DND-41 (cell line): ENCODE data around the gene MYT1.
"Not testable (repeated sequence)": the region's sequence is repeated elsewhere in the genome, so short reads cannot be mapped to it uniquely, and the experiment has no call there.

ENCODE experiments used
- ATAC-seq: fragments of 200-7000 bp; cut with Tn5 transposase; 3 replicates; pipeline ENCODE4 v1.9.1; 2021; ENCODE audit warnings: low read depth; ENCODE audit not compliant: insufficient read depth
- DNase-seq: peaks from one replicate; pipeline ENCODE4 v3.0.0-alpha.2; 2020
- H2AFZ ChIP-seq: 2 replicates; pipeline ENCODE4 v1.6.0; 2012; ENCODE audit warnings: low read depth, low read length
- H3K27ac ChIP-seq: 2 replicates; pipeline ENCODE4 v1.5.1; 2012; ENCODE audit warnings: low read length, inconsistent platforms
- H3K27me3 ChIP-seq: fragments of 200-600 bp; sonication (generic); 2 replicates; pipeline ENCODE4 v1.6.0; 2012; ENCODE audit warnings: low read length, mild to moderate bottlenecking, inconsistent platforms; ENCODE audit not compliant: insufficient read depth, poor library complexity
- H3K36me3 ChIP-seq: 2 replicates; pipeline ENCODE4 v1.5.1; 2012; ENCODE audit warnings: low read length, inconsistent platforms; ENCODE audit not compliant: insufficient read depth
- H3K4me1 ChIP-seq: 2 replicates; pipeline ENCODE4 v1.5.1; 2012; ENCODE audit warnings: mild to moderate bottlenecking, low read length; ENCODE audit not compliant: insufficient read depth
- H3K4me2 ChIP-seq: 2 replicates; pipeline ENCODE4 v1.6.0; 2012; ENCODE audit warnings: mild to moderate bottlenecking, moderate library complexity, low read length, inconsistent platforms; ENCODE audit not compliant: insufficient read depth
- H3K4me3 ChIP-seq, 2 experiments: fragments of 200-600 bp in 1 of 2; shearing (Covaris generic) in 1 of 2; 2 replicates each; pipeline ENCODE4 v1.5.1; 2012 to 2016; ENCODE audit warnings: inconsistent platforms in 2 of 2, low read length in 2 of 2, mild to moderate bottlenecking in 2 of 2, low read depth in 1 of 2, moderate library complexity in 1 of 2
- H3K79me2 ChIP-seq: 2 replicates; pipeline ENCODE4 v1.6.0; 2012; ENCODE audit warnings: low read length, inconsistent platforms; ENCODE audit not compliant: insufficient read depth
- H3K9ac ChIP-seq: 2 replicates; pipeline ENCODE4 v1.6.0; 2012; ENCODE audit warnings: low read depth, mild to moderate bottlenecking, inconsistent platforms, low read length, moderate library complexity
- H3K9me3 ChIP-seq: 2 replicates; pipeline ENCODE4 v1.5.1; 2012; ENCODE audit warnings: low read length, moderate library complexity, mild to moderate bottlenecking, inconsistent platforms; ENCODE audit not compliant: insufficient read depth, severe bottlenecking
- H4K20me1 ChIP-seq: 2 replicates; pipeline ENCODE4 v1.6.0; 2012; ENCODE audit warnings: low read length; ENCODE audit not compliant: insufficient read depth
- EZH2 ChIP-seq: IDR thresholded peaks from 3 replicates; pipeline ENCODE4 v1.6.1; 2012; ENCODE audit warnings: borderline replicate concordance, low read depth, mild to moderate bottlenecking, moderate library complexity, low read length, inconsistent platforms; ENCODE audit not compliant: severe bottlenecking
- TF ChIP-seq, protein P1 (sequence below): IDR thresholded peaks from 2 replicates; pipeline ENCODE4 v1.5.1; 2012; ENCODE audit warnings: borderline replicate concordance, low read length, moderate library complexity, mild to moderate bottlenecking; ENCODE audit not compliant: poor library complexity, severe bottlenecking; ENCODE audit errors: extremely low read depth

Gene MYT1

DNA sequence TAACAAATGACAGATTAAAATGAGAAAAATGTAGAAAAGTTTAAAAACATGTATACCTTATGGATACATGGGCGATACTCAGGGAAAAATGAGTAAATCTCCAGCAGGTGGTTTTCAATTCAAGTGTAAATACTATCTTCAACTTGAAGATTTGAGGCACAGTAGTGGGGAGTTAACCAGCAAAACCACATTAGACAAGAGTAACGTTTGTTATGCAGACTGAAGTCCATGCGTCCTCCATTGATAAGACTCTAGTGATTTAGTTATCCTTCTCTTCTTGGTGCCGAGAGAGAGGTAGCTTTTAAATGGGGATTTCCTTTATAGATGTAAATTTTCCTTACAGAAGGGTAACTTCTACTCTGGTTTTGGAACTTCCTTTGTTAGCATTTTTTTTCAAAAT, 119.4 kb downstream of the MYT1 start:
- Histone ChIP-seq H3K4me1 (no peaks in the 10 kb centered on the region), H3K79me2 (no peaks in the 10 kb centered on the region), H3K4me3 (no peak overlapping the region), H3K27me3 (no peaks in the 10 kb centered on the region), H3K4me2 (no peak overlapping the region), H4K20me1 (peaks cover 5% of the 10 kb centered on the region; the same call in 1 of the 2 replicates), H2AFZ (no peak overlapping the region), H3K9me3 (peaks cover 5% of the 10 kb centered on the region), H3K27ac (no peak overlapping the region), H3K36me3 (no peaks in the 10 kb centered on the region), H3K9ac (no peak overlapping the region)
- DNase-seq (no peak), ATAC-seq (no peak)
- TF ChIP-seq, protein P1, sequence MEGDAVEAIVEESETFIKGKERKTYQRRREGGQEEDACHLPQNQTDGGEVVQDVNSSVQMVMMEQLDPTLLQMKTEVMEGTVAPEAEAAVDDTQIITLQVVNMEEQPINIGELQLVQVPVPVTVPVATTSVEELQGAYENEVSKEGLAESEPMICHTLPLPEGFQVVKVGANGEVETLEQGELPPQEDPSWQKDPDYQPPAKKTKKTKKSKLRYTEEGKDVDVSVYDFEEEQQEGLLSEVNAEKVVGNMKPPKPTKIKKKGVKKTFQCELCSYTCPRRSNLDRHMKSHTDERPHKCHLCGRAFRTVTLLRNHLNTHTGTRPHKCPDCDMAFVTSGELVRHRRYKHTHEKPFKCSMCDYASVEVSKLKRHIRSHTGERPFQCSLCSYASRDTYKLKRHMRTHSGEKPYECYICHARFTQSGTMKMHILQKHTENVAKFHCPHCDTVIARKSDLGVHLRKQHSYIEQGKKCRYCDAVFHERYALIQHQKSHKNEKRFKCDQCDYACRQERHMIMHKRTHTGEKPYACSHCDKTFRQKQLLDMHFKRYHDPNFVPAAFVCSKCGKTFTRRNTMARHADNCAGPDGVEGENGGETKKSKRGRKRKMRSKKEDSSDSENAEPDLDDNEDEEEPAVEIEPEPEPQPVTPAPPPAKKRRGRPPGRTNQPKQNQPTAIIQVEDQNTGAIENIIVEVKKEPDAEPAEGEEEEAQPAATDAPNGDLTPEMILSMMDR, result no peak
- TF ChIP-seq EZH2, result no peak

DNA sequence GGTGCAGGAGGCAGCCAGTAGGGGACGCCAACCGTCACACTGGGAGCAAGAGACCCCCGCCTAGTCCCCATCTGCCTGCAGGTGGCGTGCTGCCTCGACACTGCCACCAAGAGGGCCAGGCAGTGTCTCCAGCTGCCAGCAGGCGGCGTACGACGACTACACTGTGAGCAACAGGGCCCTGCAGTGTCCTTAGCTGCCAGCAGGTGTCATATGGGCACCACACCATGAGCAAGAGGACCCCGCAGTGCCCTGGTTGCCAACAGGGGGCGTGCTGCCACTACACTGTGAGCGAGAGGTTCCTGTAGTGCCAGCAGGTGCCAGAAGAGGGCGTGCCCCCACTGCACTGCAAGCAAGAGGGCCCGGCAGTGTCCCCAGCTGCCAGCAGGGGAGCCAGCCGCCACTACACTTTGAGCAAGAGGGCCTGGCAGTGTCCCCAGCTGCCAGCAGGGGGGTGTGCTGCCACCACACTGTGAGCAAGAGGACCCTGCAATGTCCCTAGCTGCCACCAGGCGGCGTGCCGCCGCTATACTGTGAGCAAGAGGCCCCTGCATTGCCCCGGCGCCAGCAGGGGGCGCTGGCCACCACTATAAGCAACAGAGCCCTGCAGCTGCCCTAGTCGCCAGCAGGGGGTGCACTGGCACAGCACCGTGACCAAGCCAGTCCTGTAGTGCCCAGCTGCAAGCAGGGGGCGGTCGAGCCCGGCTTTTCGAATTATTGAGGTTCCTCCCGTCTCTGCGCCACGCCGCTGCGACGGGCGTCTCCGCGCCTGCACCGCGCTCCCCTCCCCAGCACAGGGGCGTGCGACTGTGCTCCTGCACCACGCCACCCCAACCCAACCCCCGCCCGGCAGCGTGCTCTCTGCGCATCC, 121.6 kb downstream of the MYT1 start:
- H3K27me3 ChIP-seq, H4K20me1 ChIP-seq, H3K27ac ChIP-seq, H3K36me3 ChIP-seq, H3K4me3 ChIP-seq, H3K4me2 ChIP-seq, H2AFZ ChIP-seq, H3K79me2 ChIP-seq, H3K9me3 ChIP-seq, H3K9ac ChIP-seq, H3K4me1 ChIP-seq: not testable (repeated sequence)
- TF ChIP-seq, protein P1, result peak; percentile 60
- ATAC-seq (peak; percentile 73), DNase-seq (peak; percentile 74)

DNA sequence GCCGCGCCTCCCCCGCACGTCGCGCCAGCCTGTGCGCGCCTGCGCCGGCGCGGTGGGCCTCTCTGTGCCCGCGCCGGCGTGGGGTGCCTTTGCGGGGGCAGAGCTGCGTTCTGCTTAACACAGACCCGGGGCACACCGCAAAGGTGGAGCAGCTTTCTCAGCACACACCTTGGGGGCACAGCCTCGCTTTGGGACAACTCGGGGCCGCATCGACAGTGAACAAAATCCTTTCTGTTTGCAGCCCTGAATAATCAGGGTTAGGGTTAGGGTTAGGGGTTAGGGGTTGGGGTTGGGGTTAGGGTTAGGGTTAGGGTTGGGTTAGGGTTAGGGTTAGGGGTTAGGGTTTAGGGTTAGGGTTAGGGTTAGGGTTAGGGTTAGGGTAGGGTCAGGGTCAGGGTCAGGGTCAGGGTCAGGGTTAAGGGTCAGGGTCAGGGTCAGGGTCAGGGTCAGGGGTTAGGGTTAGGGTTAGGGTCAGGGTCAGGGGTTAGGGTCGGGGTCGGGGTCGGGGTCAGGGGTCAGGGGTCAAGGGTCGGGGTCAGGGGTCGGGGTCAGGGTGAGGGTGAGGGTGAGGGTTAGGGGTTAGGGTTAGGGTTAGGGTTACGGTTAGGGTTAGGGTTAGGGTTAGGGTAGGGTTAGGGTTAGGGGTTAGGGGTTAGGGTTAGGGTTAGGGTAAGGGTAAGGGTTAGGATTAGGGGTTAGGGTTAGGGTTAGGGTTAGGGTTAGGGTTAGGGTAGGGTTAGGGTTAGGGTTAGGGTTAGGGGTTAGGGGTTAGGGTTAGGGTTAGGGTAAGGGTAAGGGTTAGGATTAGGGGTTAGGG, 122.4 kb downstream of the MYT1 start:
- not testable (repeated sequence) for H3K27me3 ChIP-seq, H3K4me3 ChIP-seq, H3K27ac ChIP-seq, H2AFZ ChIP-seq, H3K36me3 ChIP-seq, H4K20me1 ChIP-seq, H3K9me3 ChIP-seq, H3K4me2 ChIP-seq, H3K79me2 ChIP-seq, H3K4me1 ChIP-seq, H3K9ac ChIP-seq
- peak; percentile 24 for DNase-seq
- ATAC-seq, result peak; percentile 37; the same call in 1 of the 3 replicates

DNA sequence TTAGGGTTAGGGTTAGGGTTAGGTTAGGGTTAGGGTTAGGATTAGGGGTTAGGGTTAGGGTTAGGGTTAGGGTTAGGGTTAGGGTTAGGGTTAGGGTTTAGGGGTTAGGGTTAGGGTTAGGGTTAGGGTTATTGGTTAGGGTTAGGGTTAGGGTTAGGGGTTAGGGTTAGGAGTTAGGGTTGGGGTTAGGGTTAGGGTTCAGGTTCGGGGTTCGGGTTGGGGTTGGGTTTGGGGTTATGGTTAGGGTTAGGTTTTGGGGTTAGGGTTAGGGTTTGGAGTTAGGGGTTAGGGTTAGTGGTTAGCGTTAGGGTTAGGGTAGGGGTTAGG, 123.0 kb downstream of the MYT1 start:
- H3K27me3 ChIP-seq, H2AFZ ChIP-seq, H3K36me3 ChIP-seq, H3K79me2 ChIP-seq, ATAC-seq, H3K27ac ChIP-seq, H4K20me1 ChIP-seq, H3K4me2 ChIP-seq, H3K9ac ChIP-seq, H3K4me1 ChIP-seq, H3K4me3 ChIP-seq, DNase-seq, H3K9me3 ChIP-seq: not testable (repeated sequence)
